ENCODE measurements around the gene HSD17B13.
A peak's percentile ranks its signal among the peaks of the same experiment; 100 is the strongest.

Gene HSD17B13, protein sequence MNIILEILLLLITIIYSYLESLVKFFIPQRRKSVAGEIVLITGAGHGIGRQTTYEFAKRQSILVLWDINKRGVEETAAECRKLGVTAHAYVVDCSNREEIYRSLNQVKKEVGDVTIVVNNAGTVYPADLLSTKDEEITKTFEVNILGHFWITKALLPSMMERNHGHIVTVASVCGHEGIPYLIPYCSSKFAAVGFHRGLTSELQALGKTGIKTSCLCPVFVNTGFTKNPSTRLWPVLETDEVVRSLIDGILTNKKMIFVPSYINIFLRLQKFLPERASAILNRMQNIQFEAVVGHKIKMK

DNA sequence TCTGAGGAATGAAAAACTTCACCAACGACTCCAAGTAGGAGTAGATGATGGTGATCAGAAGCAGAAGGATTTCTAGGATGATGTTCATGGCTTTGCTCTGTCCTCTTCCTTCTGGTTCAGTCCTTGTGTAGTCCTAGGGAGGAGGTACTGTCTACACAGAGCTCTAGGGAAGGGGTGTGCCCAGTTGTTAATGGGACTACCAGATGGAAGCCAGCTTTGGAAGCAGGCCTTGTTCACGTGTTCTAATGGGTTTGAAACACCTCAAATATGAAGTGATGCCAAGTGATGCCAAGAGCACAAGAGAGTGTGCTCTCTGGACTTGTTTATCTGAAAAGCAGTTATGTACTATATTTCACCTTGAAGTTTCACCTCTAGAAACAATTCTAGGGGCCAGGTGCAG, at the start of gene HSD17B13:
Gene HSD17B13 (minus strand): TSS at position 129 of the 400 bp plus-strand sequence. CDS start 41 bp downstream, at position 88.
- no peak for DNase-seq (ENCODE audit: low spot score)

DNA sequence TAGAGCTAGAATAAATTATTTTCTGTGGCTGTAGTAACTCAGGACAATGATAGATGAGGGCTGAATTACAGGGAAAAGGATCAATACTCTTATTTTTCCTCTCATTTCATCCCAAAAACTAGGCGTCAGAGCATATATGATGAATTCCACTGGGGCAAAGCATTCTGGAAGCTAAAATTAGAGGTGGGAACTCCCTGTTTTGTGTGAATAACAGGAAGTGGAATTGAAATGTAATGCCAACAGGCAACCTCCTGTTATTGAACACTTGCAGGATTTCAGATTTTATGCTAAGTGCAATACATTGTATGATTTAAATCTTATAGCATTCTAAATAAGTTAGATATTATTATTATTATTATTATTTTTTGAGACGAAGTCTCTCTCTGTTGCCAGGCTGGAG, 47.4 kb upstream of the HSD17B13 start:
- no peak for DNase-seq (ENCODE audit: low spot score)

DNA sequence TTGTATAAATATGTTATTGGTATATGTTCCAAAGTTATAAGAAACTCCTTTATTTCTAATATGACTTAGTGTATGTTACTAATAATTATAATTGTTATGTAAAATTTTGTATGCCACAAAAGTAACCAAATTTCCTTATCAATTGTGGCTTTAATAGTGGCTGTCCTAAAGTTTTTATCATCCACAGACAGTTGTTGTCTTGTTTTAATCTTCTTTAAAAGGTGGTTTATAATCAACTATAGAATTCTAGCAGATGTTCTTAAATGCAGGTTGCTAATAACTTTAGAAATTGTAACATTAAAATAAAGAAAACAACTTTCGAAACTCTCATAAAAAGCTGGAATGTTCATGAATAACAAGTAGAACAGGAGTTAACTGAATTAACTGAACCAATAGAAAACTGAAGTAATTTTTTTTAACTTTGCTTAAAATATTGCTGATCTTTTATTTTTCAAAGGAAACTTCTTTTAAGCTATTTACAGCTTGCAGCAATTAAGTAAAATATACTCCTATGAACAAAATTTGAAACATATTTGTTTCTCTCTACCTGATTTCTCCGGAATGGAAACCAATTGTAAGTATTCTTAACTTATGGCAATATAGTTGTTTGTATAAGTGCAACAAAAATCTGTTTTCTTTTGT, 44.0 kb upstream of the HSD17B13 start:
- no peak for DNase-seq (ENCODE audit: low spot score)

DNA sequence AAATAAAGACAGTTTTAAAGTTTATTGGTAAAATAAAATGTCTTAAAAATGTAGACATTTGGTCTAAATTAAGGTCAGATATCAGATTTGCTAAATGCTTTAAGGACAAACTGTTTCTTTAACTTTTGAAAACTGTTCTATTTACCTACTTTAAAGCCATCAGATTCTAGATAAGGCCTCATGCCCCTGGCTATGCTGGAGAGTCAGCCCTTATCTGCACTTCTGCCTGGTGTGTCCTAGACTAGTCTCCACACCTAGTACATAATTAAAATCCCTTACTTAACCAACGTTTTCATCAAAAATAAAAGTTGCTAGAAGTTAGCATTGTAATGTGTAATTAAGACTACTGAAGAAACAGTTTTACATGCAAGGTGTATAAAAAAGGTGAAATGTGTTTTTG, 42.7 kb upstream of the HSD17B13 start:
- DNase-seq (ENCODE audit: low spot score), result no peak

DNA sequence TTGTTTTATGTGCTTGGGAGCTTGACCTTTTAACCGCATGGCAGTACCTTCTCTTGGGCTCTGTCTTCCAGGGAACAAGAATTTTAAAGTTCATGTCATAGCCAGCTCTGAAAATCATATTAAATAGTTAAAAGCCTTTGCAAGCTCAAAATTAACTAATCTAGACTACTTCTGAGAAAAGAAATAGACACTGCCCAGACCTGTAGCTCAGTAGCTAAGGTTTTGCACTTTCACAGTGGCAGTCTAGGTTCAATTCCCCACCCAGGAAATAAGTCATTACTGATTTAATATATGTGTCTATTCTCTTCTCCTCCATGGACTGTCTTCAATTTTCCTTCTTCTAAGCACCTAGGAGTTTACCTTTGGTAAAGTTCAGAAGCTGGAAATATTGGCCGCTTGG, 40.9 kb upstream of the HSD17B13 start:
- no peak for DNase-seq (ENCODE audit: low spot score)

DNA sequence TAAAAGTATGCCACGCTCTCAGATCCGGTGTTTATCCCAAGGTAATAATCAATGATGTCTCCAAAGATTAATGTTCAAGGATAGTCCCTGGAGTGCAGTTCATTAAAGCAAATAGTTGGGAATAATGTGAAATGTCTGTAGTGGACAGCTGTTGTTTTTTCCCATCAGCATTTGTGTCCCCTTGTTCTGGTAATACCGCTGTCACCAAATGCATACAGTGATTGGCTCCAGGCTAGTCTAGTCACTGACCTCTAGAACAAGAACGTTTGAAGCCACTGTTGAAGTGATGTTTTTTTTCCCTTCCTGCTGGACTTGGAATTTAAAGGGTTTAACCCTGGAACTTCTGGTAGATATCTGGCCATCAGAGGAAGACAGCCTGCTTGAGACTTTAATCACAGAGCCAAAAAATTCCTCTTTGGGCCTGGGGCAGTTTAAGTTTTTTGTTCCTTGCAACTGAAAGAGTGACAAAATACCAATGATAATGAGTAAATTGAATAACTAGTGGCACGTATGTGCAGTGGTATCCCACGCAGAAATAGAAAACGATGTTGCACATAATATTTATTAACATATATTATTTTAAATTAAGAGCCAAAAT, 37.8 kb upstream of the HSD17B13 start:
- DNase-seq (ENCODE audit: low spot score), result no peak

DNA sequence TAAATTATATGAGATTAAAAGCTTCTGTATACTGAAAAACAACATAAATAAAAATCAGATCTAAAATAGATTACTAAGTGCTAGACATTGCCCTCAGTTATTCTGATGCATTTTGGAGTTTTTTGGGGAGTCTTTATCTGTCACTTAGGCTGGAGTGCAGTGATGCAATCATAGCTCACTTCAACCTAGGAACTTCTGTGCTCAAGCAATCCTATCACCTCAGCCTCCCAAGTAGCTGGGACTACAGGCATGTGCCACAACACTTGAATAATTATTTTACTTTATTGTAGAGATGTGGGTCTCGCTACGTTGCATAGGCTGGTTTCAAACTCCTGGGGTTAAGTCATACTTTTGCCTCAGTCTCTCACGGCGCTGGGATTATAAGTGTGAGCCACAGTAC, 36.6 kb upstream of the HSD17B13 start:
- DNase-seq (ENCODE audit: low spot score), result no peak

DNA sequence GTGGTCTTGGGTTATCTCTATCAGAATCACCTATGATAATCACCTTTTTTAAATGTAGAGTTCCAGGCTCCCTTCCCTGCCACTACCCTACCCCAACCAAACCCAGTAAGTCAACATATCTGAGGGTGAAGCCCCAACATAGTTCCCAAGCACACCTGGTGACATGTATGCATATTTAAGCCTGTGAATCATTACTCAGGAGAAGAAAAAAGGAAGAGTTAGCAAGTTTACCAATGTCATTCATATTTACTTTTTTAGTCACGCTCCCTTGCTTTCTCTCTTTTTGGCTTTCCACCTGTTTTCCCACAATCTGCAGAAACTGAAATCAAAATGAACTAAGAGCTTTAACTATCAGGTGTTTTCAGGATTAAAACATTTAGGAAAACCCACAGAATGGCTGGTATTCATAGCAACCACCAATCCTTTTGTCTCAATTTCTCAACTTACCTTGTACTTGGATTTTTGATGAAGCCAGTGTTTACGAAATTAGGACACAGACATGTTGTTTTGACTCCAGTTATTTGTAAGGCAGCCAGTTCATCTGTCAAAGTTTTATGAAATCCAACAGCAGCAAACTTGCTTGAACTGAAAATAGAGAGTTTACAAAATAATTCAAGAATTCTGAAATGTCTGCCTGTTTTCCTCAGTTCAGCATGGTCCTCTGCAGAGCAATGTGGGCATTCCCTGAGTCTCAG, 34.3 kb upstream of the HSD17B13 start:
- DNase-seq (ENCODE audit: low spot score), result no peak

DNA sequence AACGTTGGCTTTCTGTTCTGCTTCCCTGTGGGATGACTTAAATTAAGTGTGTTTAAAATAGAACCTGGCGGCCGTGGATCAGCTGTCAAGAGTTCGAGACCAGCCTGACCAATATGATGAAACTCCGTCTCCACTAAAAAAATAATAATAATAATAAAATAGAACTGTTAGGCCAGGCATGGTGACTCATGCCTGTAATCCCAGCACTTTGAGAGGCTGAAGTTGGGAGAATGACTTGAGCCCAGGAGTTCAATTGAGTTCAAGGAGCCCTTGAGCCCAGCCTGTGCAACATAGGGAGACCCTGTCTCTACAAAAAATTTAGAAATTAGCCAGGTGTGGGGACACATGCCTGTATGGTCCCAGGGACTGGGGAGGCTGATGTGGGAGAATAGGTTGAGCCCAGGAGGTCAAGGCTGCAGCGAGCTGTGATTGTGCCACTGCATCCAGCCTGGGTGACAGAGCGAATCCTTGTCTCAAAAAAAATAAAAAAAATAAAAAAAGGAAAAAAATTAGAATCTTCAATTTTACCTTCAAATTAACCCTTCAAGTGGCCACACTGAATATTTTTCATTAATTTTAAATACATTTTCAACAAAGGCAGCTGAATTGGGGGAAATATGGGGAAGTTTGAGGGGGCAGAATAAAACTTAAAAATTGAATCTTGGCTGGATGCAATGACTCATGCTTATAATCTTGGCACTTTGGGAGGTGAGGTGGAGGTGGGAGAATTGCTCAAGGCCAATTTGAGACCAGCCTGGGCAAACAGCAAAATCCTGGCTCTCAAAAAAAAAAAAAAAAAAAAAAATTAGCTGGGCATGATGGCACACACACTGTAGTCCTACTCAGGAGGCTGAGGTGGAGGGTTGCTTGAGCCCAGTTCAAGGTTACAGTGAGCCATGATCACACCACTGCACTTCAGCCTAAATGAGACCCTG, 31.8 kb upstream of the HSD17B13 start:
- DNase-seq (ENCODE audit: low spot score), result no peak

DNA sequence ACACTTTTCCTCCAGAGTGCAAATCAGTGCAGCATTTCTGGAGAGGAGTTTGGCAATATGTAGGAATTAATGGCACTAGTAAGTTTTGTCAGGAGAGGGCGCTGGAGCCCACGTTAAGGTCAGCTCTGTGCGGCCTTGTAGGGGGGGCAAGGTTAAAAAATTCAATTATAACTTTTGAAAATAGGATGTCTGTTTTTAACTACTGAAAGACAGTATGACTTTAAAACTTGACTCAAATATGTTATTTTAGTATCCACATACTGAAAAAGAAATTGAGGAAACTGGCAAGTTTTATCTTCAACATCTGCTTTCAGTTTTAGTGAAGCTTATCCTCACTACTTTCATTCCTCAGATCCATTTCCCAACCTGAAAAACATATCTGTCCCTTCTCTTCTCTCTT, 30.9 kb upstream of the HSD17B13 start:
- DNase-seq (ENCODE audit: low spot score), result peak; percentile 73

DNA sequence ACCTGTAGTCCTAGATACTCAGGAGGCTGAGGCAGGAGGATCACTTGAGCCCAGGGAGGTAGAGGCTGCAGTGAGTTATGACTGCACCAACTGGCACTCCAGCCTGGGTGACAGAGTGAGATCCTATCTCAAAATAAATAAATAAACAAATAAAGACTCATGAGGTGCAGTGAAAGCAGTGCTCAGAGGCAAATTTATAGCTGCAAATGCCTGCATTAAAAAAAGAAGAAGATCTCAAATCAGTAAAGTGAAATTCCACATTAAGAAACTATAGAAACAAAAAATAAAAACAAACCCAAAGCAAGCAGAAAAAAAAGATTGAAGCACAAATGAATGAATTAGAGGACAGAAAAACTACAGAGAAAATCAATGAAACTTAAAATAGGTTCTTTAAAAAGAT, 22.5 kb upstream of the HSD17B13 start:
- DNase-seq (ENCODE audit: low spot score), result peak; percentile 47

DNA sequence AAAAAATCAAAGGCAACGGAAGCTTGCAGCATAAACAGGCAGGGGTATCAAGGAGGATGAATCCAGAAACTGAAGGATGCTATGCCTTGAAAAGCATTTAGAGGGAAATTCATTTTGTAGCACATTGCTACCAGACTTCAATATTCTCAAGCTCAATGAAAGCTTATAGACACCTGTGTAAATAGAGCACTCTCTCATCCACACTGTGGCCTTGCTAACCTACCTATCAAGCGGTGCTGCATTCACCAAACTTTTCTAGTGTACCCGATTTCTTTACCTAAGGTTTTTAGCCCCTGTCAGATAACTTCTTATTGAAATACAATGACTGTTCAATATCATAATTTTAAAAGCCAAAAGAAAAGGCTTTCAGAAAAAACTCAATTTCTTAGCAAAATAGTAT, 20.2 kb upstream of the HSD17B13 start:
- DNase-seq (ENCODE audit: low spot score), result no peak

DNA sequence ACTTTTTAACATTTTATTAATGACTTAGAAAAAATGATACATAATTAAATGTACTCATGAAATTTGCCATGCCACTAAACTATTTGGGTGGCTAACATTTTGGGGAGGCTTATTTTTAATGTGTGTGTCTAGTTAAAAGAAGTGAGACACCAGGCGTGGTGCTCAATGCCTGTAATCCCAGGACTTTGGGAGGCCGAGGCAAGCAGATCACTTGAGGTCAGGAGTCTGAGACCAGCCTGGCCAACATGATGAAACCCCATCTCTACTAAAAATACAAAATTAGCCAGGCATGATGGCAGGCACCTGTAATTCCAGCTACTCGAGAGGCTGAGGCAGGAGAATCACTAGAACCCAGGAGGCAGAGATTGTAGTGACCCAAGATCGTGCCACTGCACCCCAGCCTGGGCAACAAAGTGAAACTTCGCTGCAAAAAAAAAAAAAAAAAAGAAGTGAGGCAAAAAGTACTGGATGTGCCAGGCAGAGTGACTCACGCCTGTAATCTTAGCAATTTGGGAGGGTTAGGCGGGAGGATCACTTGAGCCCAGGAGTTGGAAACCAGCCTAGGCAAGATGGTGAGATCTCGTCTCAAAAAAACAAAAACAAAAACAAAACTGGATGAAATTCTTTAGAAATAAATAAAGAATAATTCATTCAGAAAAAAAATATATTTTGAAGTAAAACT, 19.4 kb upstream of the HSD17B13 start:
- DNase-seq (ENCODE audit: low spot score), result peak; percentile 82

DNA sequence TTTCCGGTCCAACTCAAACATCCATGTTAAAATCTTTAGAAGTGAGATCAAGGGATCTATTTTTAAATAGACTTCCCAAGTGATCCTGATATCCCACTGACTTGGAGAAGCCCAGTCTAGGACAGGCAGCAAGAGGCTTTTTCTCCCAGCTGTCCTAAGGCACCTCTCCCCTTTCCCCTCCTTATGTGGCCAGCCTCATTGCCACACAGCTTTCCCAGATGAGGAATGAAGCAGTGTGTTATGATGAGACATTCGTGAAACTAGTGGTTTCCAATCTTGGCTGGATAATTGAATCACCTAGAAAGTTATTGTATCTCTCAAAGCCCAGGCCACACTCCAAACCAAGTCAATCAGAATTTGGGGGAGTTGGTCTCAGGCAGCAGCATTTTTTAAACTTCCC, 16.8 kb upstream of the HSD17B13 start:
- DNase-seq (ENCODE audit: low spot score), result no peak

DNA sequence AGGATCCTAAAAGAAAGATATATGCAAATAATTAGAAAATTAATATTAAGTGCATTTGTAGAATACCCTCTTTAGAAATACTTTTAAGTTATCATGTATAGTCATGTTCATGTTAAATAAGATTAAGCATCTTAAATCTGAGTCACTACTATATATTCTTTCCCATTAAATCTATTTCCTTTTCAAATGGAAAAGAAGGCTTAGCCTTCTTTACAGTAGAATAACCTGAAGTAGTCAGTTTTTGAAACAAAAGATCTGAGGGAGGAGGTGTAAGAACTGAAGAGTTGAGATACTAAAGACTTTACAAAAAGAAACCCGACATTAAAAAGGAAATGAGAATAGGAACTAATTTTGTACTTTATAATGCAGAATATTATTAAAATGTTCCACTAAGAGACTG, 14.7 kb upstream of the HSD17B13 start:
- no peak for DNase-seq (ENCODE audit: low spot score)

DNA sequence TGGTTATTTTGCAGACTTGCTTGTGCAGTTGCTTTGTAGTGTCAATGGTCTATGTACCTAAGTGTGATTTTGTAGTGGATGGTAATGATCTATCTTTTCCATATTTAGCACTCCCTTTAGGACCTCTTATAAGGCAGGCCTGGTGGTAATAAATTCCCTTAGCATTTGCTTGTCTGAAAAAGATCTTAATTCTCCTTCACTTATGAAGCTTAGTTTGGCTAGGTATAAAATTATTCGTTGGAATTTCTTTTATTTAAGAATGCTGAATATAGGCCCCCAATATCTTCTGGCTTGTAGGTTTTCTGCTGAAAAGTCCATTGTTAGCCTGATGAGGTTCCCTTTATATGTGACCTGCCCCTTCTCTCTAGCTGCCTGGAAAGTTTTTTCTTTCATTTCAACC, 10.6 kb upstream of the HSD17B13 start:
- no peak for DNase-seq (ENCODE audit: low spot score)

DNA sequence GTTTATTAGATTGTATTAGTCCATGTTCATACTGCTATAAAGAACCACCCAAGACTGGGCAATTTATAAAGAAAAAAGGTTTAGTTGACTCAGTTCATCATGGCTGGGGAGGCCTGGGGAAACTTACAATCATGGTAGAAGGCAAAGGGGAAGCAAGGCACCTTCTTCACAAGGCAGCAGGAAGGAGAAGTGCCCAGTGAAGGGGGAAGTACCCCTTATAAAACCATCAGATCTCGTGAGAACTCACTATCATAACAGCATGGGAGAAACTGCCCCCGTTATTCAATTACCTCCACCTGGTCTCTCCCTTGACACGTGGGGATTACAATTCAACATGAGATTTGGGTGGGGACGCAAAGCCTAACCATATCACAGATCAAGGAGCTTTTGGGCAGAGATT, 8.1 kb upstream of the HSD17B13 start:
- DNase-seq (ENCODE audit: low spot score), result no peak

DNA sequence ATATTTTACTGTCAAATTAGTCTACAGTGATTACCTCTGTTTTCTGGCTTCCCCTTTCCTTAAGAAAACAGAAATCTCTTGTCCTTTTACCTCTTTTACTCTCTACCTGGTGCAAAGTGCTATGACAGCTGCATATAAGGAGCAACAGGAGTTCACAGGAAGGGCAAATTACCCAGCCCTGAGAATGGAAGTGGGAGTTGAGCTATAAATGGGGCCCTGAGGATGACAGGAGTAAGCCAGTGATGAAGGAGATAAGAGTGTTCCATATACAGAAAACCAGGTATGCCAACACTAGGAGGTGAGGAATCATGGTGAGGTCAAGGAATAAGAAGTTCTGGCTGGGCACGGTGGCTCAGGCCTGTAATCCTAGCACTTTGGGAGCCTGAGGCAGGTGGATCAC, 4.5 kb upstream of the HSD17B13 start:
- no peak for DNase-seq (ENCODE audit: low spot score)

DNA sequence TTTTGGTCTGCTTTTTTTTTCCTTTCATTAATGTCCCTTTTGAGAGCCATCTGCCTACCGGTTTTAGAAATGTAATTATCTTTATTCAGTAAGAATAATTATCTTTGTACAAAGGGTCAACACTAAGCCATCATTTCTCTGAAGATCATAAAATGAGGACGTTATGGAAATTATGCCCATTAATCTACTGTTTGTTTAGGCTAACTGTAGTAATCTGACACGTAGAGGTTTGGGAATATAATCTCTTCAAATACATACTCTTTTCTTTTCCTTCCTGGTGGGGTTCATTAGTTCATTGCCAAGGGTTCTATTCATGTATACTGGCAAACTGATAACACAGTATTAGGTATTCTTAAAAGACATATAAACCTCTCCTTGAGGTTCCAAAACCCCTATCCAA, 3.8 kb upstream of the HSD17B13 start:
- no peak for DNase-seq (ENCODE audit: low spot score)

DNA sequence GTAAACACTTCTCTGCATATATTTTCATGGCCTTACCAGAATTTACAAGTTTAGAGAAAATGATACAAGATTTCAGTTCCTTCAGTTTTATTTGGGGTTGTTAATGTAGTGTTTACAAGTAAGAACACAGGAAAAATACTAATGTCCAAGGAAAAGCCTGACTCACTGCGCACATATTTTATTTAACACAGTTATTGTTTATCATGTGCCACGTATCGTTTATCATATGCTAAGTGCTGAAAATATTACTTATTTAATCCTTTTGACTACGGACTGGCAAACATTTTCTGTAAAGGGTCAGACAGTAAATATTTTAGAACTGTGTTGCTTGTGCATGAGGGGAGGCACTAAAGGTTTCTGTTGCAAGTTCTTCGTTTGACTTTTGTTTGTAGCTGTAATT, 794 bp downstream of the HSD17B13 start:
- DNase-seq (ENCODE audit: low spot score), result no peak

DNA sequence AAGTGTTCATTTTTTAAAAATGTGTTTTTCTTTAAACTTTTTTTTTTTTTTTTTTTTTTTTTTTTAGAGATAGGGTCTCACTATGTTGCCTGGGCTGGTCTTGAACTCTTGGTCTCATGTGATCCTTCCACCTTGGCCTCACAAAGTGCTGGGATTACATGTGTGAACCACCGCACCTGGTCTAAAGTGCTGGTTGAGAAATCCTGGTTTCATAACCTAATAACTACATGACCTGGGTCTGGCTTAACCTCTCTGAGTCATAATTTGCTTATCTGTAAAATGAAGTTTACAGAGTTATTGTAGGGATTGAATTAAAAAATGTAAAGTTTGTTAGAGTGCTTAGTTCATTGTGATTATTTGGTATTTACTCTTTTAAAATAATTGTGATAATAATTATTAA, 5.2 kb downstream of the HSD17B13 start:
- no peak for DNase-seq (ENCODE audit: low spot score)
